ENCODE results near the gene KCNG1. TPM values are rescaled to one million over a fixed set of nuclear protein-coding genes. Genes with fewer than 3 reads are reported as not detected.
A peak's percentile ranks its signal among the peaks of the same experiment; 100 is the strongest.

The KCNG1 gene
- total RNA-seq, 1 experiment from 2014 or later: 65.0 TPM

DNA sequence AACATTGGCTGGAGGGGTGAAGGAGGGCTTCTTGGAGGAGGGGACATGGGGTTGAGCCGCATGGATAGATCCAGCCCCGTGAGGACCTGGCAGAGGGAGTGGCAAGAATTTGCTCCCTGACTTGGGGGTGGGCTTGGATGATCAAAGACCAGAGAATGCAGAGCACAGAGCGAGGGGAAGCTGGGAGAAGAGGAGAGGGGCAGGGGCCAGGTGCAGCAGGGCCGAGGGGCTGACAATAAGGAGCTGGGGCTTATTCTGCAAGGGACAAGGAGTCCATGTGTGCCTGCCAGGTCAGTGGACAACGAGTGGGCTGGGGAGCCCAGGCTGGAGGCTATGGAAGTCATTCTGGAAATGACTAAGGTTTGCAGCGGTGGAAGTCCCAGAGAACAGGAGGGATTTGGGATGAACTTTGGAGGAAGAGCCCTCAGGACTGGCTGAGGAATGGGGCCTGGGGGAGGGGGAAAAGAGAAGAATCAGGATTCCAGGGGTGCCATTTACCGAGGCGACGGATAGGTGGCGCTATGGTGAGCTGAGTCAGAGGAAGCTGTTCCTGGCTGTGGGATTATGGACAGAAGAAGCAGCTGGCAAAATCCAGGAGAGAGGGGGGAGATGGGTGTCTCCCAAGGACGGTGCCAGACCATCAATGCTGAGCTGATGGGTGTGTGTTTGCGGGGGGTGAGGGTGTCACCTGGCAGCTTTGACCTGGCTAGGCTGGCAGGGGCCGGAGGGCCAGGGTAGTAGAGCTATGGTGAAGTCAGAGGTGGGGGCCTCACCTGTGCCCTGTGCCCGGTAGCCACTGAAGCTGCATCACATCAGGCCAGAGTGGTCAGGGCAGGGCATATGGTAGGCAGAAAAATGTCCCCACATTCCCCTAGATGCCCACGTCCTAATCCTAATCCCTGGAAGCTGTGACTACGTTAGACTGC is 7.8 kb downstream of the KCNG1 start:
- peak; percentile 66 for DNase-seq (ENCODE audit: low read depth)

DNA sequence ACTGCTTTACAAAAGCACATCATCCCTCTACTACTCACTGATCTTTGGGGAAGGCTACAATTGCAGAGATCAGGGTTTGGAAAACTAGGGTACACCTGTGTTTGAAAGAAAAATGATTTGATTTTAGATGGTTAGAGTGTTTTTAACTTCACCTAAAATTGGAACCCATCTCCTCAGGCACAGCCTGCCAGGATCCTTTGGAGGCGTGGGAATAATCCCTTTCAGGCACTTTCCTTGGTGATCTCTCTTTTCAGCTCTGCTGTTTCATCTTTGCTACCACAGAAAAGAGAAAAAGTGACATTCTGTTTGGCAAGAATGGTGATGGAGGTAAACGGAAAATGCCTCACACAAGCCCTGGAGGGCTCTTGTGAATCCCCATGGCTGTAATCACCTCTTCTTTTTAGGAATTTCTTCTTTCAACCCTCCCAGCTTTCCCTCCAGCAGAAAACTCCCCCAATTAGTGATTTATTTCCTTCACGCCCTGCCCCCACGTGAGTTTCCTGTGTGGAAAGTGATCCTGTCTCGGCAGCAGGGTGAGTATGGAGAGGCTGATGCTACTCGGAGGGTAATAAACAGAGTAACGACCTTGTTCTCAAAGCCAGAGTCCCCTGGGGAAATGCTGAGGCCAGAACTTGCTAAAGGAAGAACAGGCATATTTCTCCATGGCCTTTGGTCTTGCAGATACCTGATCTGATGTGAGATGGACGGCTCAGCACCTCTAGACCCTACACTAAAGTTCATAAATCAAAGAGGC is 9.2 kb downstream of the KCNG1 start:
- DNase-seq (ENCODE audit: low read depth): no peak

DNA sequence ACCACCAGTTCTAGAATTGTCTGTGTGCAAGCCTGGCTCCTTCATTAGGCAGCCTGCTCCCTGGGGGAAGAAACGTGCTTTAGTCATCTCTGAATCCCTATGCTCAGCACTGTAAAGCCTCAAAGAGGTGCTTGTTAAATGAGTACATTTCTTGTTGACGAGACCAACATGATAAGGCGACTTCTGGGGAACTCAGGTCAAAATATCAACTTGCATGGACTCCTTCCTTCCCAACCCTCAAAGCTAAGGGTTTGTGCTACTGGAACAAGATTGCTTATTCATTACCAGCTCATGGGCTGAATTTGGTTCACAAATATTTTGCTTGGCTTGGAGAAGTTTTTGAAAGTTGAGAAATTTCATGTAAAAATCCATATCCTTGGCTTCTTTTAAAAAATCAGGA is 10.6 kb downstream of the KCNG1 start:
- no peak for DNase-seq (ENCODE audit: low read depth)

DNA sequence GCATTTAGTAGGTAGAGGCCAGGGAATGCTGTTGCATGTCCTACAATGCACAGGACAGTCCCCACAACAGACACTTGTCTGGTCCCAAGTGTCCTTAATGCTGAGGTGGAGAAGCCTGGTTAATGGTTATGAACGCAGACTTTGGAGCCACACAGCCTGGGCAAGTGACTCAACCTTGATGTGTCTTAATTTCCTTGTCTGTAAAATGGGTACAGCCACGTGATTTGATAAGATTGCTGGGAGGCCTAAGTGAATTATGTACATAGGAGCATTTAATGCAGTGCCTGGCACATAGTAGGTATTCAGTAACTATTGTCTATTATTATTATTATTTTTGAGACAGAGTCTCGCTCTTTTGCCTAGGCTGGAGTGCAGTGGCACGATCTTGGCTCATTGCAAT is 11.4 kb downstream of the KCNG1 start:
- DNase-seq (ENCODE audit: low read depth): no peak

DNA sequence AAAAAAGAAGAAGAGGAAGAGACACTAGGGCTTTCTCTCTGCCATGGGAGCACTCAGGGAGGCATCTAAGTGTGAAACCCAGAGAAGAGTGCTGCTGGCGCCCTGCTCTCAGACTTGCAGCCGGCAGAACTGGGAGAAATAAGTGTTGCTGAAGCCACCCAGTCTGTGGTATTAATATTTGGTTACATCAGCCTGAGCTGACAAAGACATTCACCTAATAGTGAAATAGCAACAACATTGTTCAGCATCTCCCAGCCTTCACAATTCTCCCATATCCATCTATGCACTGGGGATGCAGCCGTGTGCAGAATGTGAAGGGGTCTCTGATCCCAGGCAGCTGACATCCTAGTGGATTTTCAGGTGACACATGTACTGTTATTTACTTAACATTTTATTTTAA is 12.0 kb downstream of the KCNG1 start:
- DNase-seq (ENCODE audit: low read depth): no peak

DNA sequence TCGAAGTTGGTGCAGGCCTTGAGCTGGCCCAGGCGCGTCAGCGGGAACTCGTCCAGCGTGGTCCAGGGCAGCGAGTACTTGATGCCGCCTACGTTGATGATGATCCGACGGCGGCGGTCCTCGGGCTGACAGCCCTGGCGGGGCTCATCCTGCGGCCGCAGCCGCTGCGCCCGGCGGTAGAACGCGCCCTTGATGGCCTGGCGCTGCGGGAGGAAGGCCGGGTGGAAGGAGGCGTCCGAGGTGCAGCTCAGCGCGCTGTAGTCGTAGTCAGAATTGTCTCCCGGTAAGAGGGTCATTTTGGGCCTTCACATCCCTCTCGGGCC is 12.9 kb downstream of the KCNG1 start:
- no peak for DNase-seq (ENCODE audit: low read depth)

DNA sequence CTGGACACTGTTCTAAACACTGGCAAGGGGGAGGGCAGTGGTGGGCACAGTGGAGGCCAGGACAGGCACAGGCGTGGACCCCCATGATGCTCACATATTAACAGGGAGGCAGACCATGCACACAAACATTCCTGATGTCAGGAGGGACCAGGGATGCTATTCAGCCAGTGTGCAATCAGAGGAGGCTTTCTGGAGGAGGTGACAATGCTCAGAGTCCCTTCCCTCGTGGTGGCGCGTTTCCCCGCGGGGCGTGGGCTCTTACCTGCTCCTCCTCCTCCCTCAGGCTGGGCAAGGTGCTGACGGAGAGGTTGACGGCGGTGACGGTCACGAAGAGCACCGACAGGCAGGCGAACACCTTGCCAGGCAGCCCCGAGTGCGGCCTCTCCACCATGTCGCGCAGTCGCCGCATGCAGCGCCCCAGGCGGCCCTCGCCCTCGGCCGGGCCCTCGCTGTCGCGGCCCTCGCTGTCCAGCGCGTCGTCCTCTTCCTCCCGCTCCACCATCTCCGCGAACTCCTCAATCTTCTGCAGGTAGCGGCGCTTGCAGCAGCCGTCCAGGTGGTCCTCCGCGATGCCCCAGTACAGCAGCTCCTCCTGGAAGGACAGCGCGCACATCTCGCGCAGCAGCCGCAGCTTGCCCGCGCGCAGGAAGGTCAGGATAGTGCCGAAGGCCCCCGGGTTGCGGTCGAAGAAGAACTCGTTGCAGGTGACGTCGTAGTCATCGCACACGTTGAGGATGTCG is 13.4 kb downstream of the KCNG1 start:
- no peak for DNase-seq (ENCODE audit: low read depth)

DNA sequence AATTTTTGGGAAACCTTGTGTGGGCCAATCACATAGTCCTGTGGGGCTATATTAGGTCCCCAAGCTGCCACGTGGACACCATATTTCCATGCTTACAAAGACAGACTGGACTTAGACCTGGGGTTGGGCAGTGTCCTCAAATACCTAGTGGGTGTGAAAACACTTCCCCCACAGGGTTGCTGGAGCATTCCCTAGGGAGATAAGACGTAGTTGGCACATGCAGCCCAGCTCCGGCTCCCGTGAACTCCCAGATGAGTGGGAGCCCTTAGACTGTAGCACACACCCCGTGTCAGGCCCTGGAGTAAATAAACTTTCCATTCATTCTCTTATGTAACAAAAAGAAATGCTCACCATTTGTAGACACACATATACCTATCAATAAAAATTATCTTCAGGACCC is 14.2 kb downstream of the KCNG1 start:
- no peak for DNase-seq (ENCODE audit: low read depth)

DNA sequence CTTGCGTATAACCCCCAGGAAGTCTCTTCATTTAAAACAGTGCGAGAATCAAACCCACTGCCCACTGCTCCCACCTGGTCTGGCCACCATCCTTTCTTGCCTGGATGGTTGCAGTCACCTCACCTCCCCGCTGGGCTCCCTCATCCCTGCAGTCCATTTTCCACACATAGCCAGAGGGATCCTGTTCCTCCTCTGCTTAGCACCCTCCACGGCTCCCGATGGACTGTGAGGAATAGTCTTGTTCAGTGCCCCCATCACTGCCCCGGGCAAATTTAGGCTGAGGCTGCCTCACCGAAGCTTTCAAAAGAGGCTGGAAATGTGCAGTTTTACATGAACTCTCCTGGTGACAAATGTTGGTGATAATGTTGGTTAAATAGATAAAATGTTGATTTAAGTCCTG is 17.7 kb downstream of the KCNG1 start:
- no peak for DNase-seq (ENCODE audit: low read depth)

DNA sequence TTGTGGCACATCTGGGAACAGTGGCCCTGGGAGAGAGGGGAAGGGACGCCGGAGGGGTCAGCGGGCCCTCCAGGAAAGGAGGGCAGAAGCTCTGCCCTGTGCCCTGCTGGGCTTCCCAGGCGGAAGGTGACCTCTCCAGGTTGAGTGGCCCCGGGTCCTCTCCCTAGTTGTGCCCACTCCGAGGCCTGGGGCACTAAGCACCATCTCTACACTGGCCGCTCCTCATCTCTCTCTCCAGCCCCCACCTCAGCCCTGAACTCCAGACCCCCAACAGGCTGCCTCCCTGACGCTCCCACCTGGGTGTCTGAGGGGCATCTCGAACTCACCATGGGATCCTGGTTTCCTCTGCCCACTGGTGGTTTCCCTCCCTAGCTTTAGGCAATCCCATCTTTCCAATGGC is 18.1 kb downstream of the KCNG1 start:
- no peak for DNase-seq (ENCODE audit: low read depth)

DNA sequence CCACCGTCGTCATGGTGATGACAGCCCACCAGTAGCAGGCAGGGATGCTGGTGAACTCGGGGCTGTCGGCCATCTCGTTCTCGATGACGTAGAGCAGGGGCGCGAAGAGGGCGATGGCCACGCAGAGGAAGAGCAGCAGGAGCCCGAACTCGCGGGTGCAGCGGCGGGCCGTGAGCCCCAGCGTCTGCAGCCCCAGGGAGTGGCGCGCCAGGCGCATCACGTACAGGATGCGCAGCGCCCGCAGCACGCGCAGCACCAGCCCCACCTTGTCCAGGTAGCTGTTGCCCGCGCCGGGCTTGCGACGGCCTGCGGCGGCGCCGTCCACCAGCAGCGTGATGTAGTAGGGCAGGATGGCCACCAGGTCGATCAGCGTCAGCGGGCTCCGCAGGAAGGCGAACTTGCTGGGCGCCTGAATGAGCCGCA is 18.6 kb downstream of the KCNG1 start:
- DNase-seq (ENCODE audit: low read depth): no peak

DNA sequence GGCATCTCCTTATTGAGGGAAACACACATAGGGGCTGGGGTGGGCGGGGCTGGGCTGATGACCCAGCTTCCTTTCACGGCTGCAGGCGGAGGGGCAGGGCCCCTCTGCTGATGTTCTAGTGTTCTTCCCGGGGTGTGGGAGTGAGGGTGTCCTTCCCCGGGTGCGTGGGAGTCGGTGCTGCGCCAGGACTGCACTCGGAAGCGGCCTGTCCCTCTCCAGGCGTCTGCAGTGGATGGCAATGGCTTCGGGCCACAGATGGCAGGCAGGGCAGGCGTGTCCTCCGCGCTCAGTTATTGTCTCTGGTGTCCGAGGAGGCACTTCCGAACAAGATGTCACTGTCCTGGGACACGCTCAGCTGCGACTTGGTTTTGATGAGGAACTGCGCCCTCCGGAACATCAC is 19.2 kb downstream of the KCNG1 start:
- no peak for DNase-seq (ENCODE audit: low read depth)

DNA sequence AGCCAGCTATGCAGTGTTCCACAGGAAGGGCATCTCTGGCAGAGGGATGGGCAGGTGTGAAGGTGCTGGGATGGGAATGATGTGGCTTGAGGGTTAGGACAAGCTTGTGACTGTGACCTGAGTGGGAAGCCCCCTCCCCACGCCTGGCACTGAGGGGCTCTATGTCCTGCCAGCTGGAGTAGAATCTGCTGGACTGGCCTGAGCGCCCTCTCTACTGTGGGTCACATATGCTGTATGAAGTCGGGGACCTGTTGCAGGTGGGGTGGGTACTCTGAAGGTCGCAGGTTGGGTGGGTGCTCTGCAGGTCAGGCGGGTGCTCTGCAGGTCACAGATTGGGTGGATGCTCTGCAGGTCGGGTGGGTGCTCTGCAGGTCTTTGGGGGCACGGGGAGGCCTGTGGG is 20.3 kb downstream of the KCNG1 start:
- no peak for DNase-seq (ENCODE audit: low read depth)

DNA sequence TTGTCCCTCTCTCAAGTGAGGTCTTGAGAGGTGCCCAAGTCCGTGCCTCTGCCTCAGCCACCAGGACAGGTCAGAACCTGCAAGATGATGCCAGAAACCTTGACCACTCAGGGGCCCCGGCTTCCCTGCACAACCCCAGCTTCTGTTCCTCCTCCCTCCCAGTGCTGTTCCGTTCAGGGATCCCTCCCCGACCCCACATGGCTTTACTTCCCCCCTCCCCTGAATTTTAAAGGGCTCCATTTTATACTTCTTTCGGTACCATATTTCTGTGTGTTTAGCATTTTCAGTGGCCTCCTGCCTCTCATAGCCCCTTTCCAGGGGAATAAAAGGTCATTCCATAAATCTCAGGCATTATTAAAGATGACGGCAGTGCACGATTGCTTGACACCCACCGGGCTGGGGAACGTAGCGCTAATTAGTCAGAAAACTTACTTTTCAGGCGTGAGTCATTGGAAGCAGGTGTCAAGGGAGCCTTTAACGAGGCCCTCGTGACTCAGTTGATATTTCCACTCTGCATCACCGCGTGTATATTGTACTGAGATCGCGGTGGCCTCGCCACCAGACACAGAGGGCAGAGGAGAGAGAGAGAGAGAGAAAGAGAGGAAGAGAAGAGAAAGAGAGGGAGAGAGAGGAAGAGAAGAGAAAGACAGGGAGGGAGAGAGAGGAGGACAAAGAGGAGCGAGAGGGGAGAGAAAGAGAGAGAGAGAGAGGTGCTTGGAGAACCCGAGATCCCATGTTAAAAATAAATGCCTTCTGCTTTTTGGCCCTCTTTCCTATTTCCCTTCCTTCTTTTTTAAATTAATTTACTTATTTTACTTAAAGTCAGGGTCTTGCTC is 21.3 kb downstream of the KCNG1 start:
- no peak for DNase-seq (ENCODE audit: low read depth)

DNA sequence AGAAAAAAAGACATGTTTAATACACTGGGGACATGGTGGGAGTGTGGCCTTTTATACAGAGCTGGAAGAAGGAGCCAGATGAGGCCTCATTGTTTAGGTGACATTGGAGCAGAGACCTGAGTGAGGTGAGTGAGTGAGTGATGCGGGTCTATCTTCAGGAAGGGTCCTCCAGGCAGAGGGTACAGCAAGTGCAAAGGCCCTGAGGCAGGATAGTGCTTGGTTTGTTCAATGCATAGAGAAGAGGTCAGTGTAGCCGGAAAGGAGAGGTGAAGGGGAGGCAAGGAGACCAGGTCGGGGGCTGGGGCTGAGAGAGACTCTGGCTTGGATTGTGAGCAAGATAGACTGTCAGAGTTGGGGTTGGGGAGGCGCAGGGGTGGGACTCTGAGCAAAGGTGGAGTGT is 23.6 kb downstream of the KCNG1 start:
- no peak for DNase-seq (ENCODE audit: low read depth)

DNA sequence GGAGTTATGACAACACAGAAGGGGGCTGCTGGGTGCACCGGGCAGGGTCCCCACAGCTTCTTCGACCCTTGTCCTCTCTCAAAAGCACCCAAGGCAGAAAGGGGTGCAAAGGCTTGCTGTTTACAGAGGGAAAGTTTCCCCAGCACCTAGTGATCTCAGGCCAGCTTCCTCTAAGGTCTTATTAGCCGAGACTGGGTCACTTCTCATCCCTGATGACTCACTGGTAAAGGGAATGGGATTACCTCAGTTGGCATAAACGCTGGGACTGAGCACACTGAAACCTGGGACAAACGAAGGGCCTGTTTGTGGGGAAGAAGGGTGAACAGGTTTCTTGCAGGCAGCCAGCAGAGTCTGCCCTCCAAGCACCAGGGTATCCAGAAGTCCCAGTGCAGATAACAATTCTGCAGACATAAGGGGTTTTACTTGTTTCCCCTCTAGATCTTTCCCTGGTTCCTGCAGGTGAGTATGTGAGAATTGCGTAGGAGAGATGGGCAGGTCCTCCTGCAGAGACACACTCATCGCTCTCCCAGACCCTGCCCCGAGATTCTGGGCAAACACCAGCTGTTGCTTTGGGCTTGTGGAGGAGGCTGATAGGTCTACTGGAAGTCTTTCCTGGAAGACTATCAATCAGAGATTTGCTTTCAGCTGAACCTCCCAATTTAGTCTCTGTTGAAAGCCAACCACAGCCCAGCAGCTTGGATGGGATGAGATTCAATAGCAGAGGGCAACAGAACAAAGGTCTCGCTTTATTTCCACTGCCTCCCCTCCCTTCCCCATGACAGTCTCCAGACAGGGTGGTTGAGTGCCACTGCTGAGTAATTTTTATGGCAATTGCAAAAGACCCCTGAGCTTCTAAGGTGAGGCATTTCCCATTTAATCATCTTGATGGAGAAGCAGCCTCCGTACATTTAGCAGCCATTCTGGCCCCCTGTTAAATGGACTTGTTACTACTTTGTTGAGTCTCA is 25.7 kb downstream of the KCNG1 start:
- DNase-seq (ENCODE audit: low read depth): no peak

DNA sequence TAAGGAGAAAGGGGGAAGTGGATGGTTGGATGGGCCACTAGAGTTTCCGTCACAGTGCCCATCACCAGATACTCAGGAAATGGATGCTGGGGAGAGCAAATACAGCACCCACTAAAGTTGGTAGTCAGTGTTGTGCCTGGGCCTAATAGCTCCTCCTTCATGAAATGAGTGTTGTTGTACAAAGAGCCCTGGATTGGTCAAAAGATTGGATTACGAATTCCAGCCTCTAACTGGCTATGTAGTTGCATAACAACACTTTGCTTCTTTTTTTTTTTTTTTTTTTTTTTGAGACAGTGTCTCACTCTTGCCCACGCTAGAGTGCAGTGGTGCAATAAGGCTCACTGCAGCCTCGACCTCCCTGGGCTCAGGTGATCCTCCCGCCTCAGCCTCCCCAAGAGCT is 27.4 kb downstream of the KCNG1 start:
- DNase-seq (ENCODE audit: low read depth): no peak

DNA sequence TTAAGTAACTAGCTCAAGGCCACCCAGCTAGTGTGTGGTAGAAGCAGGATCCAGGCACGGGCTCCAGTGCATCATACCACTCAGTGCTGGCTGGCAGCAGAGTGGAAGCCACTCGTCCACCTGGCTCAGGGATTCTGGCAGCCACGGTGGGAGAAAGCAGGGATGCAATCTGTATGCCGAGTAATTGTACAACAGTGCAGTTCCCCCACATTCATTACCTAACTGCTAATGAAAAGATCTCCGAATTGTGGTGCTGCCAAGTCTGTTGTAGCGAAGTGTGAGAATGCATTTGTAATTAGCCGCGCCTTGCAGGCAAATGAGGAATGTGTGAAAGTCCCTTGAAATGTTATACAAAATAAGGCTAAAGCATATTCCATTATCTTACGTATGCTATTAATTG is 29.0 kb downstream of the KCNG1 start:
- DNase-seq (ENCODE audit: low read depth): no peak

DNA sequence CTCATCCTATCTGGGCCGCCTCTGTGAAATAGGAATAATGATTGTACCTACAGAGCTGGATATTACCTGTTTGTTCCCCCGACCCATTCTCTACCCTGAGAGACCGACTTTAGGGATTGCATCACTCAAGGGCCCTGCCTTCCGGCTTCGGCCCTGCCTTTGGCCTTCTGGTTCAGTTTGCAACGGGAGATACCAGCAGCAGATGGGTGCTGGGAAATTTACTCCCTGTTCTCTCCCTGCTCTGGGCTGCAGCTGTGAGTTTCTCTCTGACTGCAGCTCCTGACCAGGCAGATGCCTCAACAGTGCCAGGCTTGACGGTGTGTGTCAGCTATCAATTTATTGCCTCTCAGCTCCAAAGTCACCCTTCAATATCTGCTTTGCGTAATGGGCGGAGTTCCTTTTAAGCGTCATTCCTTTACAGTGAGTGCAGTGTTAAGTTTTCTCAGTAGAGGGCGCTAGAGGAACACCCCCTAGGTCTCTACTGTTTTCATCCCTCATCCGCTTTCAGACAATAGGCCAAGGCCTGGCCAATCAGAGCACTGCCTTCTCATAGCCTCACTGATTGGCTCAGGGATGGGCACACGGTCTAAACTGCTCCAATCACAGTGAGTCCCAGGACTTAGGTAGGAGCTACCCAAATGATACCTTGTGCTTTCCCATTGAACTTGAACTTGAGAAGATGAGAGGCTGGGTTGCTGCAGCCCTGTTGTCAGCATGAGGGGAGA is 30.0 kb downstream of the KCNG1 start:
- DNase-seq (ENCODE audit: low read depth): peak; percentile 92

Measured in HT1080 (cell line).